ENCODE measurements around the gene ASF1B.
"Not testable (repeated sequence)": the region's sequence is repeated elsewhere in the genome, so short reads cannot be mapped to it uniquely, and the experiment has no call there.

Gene ASF1B

DNA sequence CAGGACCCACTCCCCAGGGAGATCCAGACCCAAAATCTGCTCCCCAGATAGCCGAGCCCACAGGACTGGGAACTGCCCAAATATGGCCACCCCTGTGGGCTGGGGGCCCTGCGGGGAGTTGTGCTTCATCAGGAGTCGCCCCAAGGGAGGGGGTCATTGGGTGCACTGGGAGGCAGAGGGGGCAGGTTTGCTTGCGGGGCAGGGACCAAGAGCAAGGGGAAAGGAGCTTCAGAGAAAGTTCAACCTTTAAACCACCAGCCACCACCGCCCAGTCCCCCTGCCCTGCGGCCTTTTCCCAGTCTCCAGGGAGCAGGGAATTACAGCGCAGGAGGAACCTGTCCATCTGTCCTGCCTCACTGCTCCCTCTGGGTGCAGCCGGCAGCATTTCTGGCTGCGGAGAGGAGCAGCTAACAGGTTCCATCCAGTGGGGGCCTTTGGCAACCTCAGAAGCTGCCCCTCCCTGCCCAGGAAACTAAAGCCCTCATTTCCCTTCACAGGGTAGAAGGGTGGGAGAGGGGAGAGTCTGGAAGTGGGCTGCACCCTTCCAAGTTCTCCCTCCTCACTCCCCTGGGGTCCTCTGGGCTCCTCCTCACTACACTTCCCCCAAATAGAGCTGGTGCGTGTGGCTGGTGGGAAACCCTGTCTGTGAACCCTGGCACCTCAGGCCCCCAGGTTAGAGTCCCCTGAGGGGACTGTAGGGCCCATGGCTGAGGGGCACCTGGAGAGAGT lies 13.8 kb upstream of the ASF1B start:
- H3K4me3 ChIP-seq = peak overlapping the region in 1 of 2 donors; percentile 31
- no peaks in the 10 kb centered on the region for H3K27me3 ChIP-seq
- peak overlapping the region; percentile 47 to 59 for H3K27ac ChIP-seq
- DNase-seq = no peak
- no peak for TF ChIP-seq CTCF (IDR thresholded peaks at IDR 0.05)
- H3K4me1 ChIP-seq = peaks cover 0 to 28% (median 26%) of the 10 kb centered on the region in 4 donors
- H3K9me3 ChIP-seq = no peaks in the 10 kb centered on the region
- intact Hi-C loops (cut with DNase I; ENCODE audit: low total_unique reads) = no loop called here
- H3K36me3 ChIP-seq = peaks cover 2 to 27% (median 15%) of the 10 kb centered on the region in 3 donors

- intact Hi-C loops (cut with DNase I; ENCODE audit: low total_unique reads) = loop anchor here (5.0 to 10.0 kb wide), 4 partner anchors 198 to 325 kb away; partner anchors contain the start of gene PTGER1
- Histone ChIP-seq H3K27me3 (no peaks in the 10 kb centered on the region), H3K4me1 (peaks cover 0 to 28% (median 26%) of the 10 kb centered on the region in 4 donors), H3K27ac (peak overlapping the region; percentile 47 to 59), H3K9me3 (no peaks in the 10 kb centered on the region), H3K36me3 (peaks cover 0 to 20% (median 8%) of the 10 kb centered on the region in 3 donors), H3K4me3 (peak overlapping the region; percentile 23 to 31)
- TF ChIP-seq CTCF (IDR thresholded peaks at IDR 0.05) = no peak
- DNase-seq = peak; percentile 85 to 86
Measured at GRCh38 chr19:14149509-14149994, 13.2 kb upstream of the ASF1B start.

DNA sequence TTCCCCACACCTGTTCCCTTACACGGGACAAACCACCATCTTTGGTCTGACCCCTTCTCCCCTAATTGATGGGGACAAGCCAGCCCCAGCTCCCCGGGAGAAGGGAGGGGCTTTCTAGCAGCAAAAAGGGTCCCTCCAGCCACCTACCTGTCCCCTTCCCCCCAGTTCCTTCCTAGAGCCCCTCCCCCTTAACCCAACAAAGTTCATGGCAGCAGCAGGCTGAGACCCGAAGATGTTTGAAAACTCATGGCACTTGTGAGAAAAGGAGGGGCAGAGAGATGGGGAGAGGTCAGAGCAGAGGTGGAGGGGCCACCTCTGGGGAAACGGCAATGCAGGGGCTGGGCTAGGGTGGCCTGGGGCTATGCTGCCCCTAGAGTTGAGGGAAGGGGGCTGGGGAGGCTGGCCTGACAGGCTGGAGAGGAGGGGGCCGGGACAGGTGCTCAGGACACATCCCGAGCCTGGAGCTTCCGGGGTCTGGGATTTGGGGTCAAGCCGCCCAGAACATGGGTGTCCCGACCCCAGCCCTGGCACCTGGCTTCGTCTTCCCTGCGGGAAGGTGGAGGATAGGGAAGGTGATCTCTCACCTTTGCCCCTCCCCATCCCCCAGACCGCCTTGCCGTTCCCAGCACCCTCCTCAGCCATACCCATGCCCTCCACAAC lies 12.5 kb upstream of the ASF1B start:
- intact Hi-C loops (cut with DNase I; ENCODE audit: low total_unique reads) = loop anchor here (5.0 to 10.0 kb wide), 4 partner anchors 198 to 326 kb away; partner anchors contain the start of gene PTGER1
- H3K36me3 ChIP-seq = peaks cover 0 to 16% (median 5%) of the 10 kb centered on the region in 3 donors
- no peak for DNase-seq
- no peak overlapping the region for H3K4me3 ChIP-seq
- H3K27me3 ChIP-seq = no peaks in the 10 kb centered on the region
- H3K9me3 ChIP-seq = no peaks in the 10 kb centered on the region
- TF ChIP-seq CTCF (IDR thresholded peaks at IDR 0.05) = no peak
- H3K4me1 ChIP-seq = peaks cover 0 to 28% (median 26%) of the 10 kb centered on the region in 4 donors
- peak overlapping the region; percentile 47 to 59 for H3K27ac ChIP-seq

GRCh38 chr19:14147797-14148605 lies 11.6 kb upstream of the ASF1B start:
- Histone ChIP-seq H3K4me1 (peaks cover 0 to 28% (median 26%) of the 10 kb centered on the region in 4 donors), H3K27me3 (no peaks in the 10 kb centered on the region), H3K4me3 (peak overlapping the region in 1 of 2 donors; percentile 0), H3K36me3 (peaks cover 0 to 12% (median 4%) of the 10 kb centered on the region in 3 donors), H3K27ac (peak overlapping the region; percentile 3 to 59), H3K9me3 (no peaks in the 10 kb centered on the region)
- intact Hi-C loops (cut with DNase I; ENCODE audit: low total_unique reads) = loop anchor here (5.0 to 10.0 kb wide), 4 partner anchors 199 to 327 kb away; partner anchors contain the start of gene PTGER1
- peak; percentile 81 to 88 for TF ChIP-seq CTCF (IDR thresholded peaks at IDR 0.05)
- DNase-seq = peak; percentile 74 to 85

DNA sequence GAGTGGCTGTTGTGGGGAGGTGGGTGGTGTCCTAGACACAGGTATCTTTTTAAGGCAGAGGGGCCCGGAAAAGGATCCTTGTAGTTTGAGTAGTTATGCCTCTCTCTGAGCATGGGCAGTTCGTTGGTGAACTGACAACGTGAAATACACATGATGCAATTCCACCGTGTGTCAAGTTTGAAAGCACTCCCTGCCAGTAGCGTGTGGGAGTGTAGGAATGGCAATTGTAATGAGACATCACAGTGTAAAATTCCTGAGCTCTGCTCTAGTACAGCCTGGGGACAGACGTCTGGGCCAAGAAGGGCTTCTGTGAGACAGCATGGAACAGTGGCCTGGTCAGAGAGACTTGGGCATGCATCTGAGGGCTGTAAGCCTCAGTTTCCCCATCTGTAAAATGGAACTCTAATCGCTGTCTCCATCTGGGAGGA lies 10.4 kb upstream of the ASF1B start:
- no peak for DNase-seq
- no peak for TF ChIP-seq CTCF (IDR thresholded peaks at IDR 0.05)
- H3K4me1 ChIP-seq = peaks cover 0 to 28% (median 26%) of the 10 kb centered on the region in 4 donors
- H3K27ac ChIP-seq = no peak overlapping the region
- no peak overlapping the region for H3K4me3 ChIP-seq
- H3K27me3 ChIP-seq = no peaks in the 10 kb centered on the region
- intact Hi-C loops (cut with DNase I; ENCODE audit: low total_unique reads) = loop anchor here (5.0 to 10.0 kb wide), 4 partner anchors 200 to 328 kb away; partner anchors contain the start of gene PTGER1
- H3K36me3 ChIP-seq = peaks cover 0 to under 1% (median 0%) of the 10 kb centered on the region in 3 donors
- no peaks in the 10 kb centered on the region for H3K9me3 ChIP-seq

GRCh38 chr19:14146169-14146568 lies 9.8 kb upstream of the ASF1B start:
- intact Hi-C loops (cut with DNase I; ENCODE audit: low total_unique reads) = loop anchor here (5.0 to 10.0 kb wide), 4 partner anchors 201 to 329 kb away; partner anchors contain the start of gene PTGER1
- not testable (repeated sequence) for H3K27ac ChIP-seq, DNase-seq

More at GRCh38 chr19:14146169-14146568, 9.8 kb upstream of the ASF1B start:
- H3K9me3 ChIP-seq, H3K4me3 ChIP-seq, H3K36me3 ChIP-seq, H3K27me3 ChIP-seq: not testable (repeated sequence)
- H3K4me1 ChIP-seq = peaks cover 0 to 28% (median 26%) of the 10 kb centered on the region in 4 donors

All from tibial artery (tissue), 4 donors.